ENCODE data around the gene DLGAP1.

DLGAP1 gene

DNA sequence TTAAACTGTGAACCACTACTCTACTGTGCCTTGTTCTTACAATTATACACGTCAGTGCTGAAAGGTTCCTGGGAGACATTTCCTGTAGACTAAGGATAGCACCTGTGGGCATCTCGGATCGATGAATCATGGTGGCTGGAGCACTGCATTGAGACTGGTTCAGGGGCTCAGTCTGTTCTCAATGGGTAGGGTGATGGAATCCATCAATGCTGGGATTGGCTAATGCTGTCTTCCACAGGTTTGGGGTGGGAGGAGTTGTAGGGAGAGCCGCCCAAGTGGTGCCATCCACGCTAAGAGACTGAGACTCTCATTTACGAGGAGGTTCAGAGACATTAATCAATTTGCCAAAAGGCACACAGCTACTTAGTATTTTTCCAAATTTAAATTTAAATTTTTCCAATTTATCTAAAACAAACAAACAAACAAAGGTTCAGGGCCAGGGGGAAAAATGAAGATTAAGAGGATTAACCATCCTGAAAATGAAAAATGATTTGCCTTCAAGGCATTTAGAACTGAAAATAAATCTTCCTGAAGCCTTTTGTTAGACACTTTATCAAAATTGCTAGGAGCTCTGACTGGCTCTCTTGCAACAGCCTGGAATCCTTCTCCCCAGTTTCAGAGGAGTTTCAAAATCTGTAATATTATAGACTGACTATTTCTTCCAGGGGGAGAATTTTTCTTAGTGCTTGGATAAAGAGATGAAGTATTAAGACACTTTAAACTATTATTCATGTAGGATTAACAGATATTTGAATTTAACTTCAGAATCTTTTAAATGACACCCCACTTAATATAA is 645.9 kb downstream of the DLGAP1 start:
- no peak for DNase-seq

DNA sequence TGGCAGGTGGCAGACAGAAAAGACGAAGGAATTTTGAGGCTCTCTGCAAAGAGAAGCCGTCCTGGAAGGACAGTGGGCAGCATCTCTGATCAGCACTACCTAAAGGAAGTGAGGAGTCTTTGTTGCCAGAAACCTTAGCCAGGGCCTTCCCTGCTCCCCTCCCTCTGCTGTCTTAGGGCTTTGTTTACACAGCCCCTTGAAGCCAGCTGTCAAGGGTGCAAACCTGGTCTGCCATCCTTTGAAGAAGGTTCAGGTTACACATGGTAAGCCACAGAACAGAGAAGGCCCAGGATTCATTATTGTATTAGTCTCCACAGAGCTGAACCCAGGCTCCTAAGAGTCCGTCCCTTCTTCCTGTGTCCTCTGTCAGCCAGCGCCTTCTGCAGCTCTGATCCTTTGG is 648.5 kb downstream of the DLGAP1 start:
- no peak for DNase-seq

DNA sequence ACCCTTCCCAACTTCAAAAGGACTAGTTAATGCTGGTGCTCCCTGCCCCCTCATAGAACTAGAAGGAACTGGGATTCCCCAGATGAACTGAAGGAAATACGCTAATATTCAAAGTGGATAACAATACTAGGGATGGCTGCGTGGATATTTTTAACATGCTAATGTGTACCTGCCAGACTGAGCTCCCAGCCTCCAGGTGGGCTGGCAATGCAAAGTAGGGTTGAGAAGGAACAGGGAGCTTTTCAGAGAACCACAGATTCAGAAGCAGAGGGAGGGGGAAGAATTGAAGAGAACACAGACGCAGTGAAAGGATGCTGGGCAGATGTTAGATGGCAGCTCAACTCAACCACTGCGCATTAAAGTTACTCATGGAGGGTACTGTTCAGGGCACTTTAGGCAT is 650.8 kb downstream of the DLGAP1 start:
- DNase-seq: no peak

DNA sequence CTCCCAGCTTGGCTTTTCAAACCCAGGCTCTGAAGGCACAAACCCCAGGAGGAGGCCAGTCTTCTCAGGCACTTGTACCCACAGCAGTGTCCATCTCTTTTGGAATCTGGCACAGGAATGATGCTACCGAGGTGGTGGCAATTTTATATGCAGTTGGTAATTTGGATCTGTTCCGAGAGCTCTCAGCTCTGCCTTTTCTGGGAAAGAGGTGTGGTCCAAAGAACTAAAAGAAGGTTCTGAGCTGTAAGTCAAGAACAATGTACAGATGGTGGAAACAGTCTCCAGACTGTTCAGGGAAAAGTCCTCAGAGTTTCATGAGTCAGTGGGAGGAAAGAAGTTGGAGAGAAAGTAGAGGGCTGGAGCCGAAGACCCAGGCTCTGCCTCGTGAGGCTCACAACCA is 651.8 kb downstream of the DLGAP1 start:
- no peak for DNase-seq

- no peak for DNase-seq
Measured at GRCh38 chr18:3799515-3799914, 655.6 kb downstream of the DLGAP1 start.

- no peak for DNase-seq
Measured at GRCh38 chr18:3798032-3798431, 657.1 kb downstream of the DLGAP1 start.

- no peak for DNase-seq
Measured at GRCh38 chr18:3796434-3796833, 658.7 kb downstream of the DLGAP1 start.

DNA sequence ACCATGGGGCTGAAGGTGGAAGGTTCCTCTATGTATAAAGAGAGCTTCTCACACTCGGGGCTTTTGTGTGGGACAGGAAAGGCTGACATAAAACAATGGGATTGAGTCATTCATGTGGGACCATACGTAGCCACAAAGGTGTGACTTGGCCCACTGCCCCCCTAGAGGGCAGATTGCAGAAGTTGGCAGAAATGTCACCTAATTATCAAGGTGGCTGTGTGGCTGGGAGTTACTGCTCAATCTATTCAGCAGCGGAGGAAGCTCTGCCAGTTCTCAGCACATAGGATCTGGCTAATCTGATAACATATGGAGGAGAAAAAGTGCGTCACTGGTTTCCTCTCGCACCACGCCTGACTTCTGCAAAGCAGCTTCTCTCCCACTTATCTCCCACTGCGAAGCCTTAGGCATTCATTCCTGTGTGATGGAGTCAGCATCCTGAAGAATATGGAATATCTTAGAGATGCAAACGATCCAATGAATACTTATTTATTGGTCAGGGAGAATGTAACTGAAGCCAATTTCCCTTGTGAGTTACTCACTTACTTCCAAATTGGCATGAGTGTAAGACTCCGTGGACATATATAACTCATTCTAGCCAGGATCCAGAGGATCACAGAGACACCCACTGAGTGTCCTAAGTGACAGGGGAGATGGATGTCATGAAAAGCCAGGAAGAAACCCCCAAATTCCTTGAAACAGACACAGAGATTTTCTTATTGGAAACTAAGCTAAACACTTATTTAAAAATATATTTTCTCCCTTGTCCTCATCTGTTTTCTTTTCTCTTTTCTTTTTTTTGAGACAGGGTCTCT is 660.4 kb downstream of the DLGAP1 start:
- DNase-seq: peak; percentile 99

GRCh38 chr18:3793545-3793944 is 661.6 kb downstream of the DLGAP1 start:
- DNase-seq: no peak

DNA sequence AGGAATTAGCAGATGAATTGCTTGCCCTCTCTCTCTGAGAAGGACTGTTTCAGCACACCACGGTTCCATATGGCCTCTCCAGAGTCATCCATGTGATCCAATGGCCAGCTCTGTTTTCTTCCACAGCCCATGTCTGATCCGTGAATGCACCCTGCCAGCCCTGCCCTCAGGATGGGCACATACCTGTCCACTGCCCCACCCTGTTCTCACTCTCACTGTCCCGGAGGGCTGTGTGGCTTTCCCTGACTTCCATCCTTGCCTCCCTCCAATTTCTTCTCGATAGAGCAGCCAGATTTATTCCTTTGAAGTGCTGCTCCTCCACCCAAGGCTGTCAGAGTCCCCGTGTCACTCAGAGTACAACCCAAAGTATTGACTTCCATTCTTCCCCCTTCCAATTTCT is 662.0 kb downstream of the DLGAP1 start:
- no peak for DNase-seq

DNA sequence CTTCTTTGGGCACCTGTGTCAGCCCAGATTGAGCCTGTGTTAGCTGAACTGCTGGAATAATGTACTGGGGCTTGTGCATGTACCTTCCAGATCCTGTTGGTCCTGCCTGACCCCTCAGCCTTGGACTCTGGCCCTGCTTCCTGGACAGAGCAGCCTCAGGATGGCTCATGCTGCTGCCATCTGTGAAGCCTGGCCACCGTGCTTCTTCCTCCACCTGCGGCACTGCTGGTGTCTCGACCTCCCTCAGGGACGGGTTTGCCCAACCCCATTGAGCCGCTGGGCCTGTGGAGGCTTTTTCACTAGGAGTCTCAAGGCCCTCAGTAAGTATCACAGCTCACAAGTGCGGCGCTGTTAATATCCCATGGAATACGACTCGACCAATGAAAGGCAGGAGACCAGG is 662.4 kb downstream of the DLGAP1 start:
- DNase-seq: no peak

- no peak for DNase-seq
Measured at GRCh38 chr18:3791238-3791637, 663.9 kb downstream of the DLGAP1 start.

DNA sequence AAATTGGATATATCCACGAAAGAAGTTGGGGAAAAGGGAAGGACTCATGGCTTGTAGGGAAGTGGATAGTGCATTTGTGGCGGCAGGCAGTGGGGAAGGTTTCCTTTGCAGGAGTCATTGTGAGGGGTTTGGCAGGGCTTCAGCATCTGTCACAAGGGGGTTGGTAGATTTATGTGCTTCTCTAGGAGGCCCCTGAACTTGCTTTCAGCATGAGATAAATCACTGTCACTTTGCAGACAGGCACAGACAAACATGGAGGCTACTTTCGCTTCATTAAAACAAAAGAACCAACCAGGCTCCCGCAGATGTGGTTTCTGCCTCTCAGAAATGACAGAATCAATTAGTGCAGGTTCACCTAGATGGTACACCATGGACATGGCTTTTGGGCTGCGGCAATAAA is 664.4 kb downstream of the DLGAP1 start:
- DNase-seq: no peak

GRCh38 chr18:3789525-3789924 is 665.6 kb downstream of the DLGAP1 start:
- DNase-seq: no peak

GRCh38 chr18:3784949-3785348 is 670.2 kb downstream of the DLGAP1 start:
- DNase-seq: no peak

DNA sequence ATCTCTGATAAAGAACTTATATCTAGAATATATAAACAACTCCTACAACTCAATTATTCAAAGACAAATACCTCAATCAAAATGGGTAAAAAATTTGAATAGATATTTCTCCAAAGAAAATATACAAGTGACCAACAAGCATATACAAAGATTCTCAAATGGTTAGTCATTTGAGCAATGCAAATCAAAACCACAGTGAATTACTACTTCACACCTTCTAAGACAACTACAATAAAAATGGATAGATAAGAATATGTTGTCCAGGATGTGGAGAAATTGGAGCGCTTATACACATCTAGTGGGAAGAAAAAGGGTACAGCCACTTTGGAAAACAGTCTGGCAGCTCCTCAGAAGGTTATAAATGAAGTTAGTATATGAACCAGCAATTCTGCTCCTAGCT is 672.2 kb downstream of the DLGAP1 start:
- DNase-seq: peak; percentile 48

- DNase-seq: no peak
Measured at GRCh38 chr18:3777719-3778118, 677.4 kb downstream of the DLGAP1 start.

DNA sequence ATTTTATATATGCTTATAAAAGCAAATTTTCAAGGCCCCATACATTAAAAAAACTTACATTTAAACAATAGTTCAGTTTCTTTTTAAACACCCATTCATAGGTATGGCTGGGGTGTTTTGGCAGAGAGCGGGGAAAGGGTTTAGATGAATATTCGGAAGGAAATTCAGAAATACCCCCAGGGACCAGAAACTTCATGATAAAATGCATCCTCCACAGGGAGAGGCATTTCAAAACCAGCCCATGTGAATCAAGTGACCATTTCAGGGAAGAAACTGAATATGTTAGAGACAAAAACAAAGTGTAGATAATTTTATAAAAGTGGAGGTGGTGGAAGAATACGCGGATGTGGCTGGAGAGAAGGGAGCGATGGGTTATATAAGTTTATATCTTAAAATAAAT is 678.0 kb downstream of the DLGAP1 start:
- DNase-seq: no peak

- no peak for DNase-seq
Measured at GRCh38 chr18:3775996-3776395, 679.1 kb downstream of the DLGAP1 start.

- DNase-seq: no peak
Measured at GRCh38 chr18:3773303-3773702, 681.8 kb downstream of the DLGAP1 start.

- peak; percentile 93 for DNase-seq
Measured at GRCh38 chr18:3771121-3771971, 683.8 kb downstream of the DLGAP1 start.

GRCh38 chr18:3761266-3761665 is 693.8 kb downstream of the DLGAP1 start:
- DNase-seq: no peak

GRCh38 chr18:3760741-3761140 is 694.4 kb downstream of the DLGAP1 start:
- no peak for DNase-seq

All from EL (cell line).